Measurements from ENCODE around the gene TLL1.

The TLL1 gene

GRCh38 chr4:166091912-166092510 lies 219.0 kb downstream of the TLL1 start:
- Mint-ChIP-seq H3K4me3 (no peak overlapping the region), H3K36me3 (no peaks in the 10 kb centered on the region), H3K4me1 (no peaks in the 10 kb centered on the region), H3K9me3 (no peaks in the 10 kb centered on the region), H3K27ac (no peak overlapping the region)
- ATAC-seq, result no peak
- DNase-seq (ENCODE audit: low spot score in 2 of 2), result no peak

GRCh38 chr4:166092797-166093290 lies 219.8 kb downstream of the TLL1 start:
- Mint-ChIP-seq H3K9me3 (no peaks in the 10 kb centered on the region), H3K4me3 (no peak overlapping the region), H3K4me1 (no peaks in the 10 kb centered on the region), H3K36me3 (no peaks in the 10 kb centered on the region), H3K27ac (no peak overlapping the region)
- no peak for DNase-seq (ENCODE audit: low spot score in 2 of 2)
- no peak for ATAC-seq

- Mint-ChIP-seq H3K4me3 (no peak overlapping the region), H3K27ac (no peak overlapping the region)
These were observed 231.6 kb downstream of the TLL1 start for GRCh38 chr4:166104623-166105022.

GRCh38 chr4:166121897-166122296 lies 248.9 kb downstream of the TLL1 start:
- Mint-ChIP-seq H3K4me1 (no peaks in the 10 kb centered on the region), H3K4me3 (no peak overlapping the region), H3K36me3 (no peaks in the 10 kb centered on the region), H3K27ac (no peak overlapping the region), H3K9me3 (peaks cover 12% of the 10 kb centered on the region)
- DNase-seq (ENCODE audit: low spot score in 2 of 2) (no peak), ATAC-seq (no peak)

More at GRCh38 chr4:166104623-166105022, 231.6 kb downstream of the TLL1 start:
- no peaks in the 10 kb centered on the region for H3K4me1 Mint-ChIP-seq
- H3K9me3 Mint-ChIP-seq, result peaks cover 16% of the 10 kb centered on the region
- ATAC-seq (no peak), DNase-seq (ENCODE audit: low spot score in 2 of 2) (no peak)
- no peaks in the 10 kb centered on the region for H3K36me3 Mint-ChIP-seq

- ATAC-seq (no peak), DNase-seq (ENCODE audit: low spot score in 2 of 2) (no peak)
- no peak overlapping the region for H3K27ac Mint-ChIP-seq
These were observed 250.5 kb downstream of the TLL1 start for GRCh38 chr4:166123546-166123945.

GRCh38 chr4:166128403-166128802 lies 255.4 kb downstream of the TLL1 start:
- no peak for DNase-seq (ENCODE audit: low spot score in 2 of 2)
- Mint-ChIP-seq H3K4me1 (no peaks in the 10 kb centered on the region), H3K36me3 (no peaks in the 10 kb centered on the region), H3K4me3 (no peak overlapping the region), H3K27ac (no peak overlapping the region), H3K9me3 (peaks cover 7% of the 10 kb centered on the region)
- ATAC-seq, result no peak

More at GRCh38 chr4:166123546-166123945, 250.5 kb downstream of the TLL1 start:
- Mint-ChIP-seq H3K4me1 (no peaks in the 10 kb centered on the region), H3K36me3 (no peaks in the 10 kb centered on the region), H3K9me3 (peaks cover 9% of the 10 kb centered on the region), H3K4me3 (no peak overlapping the region)

GRCh38 chr4:166134285-166134684 lies 261.2 kb downstream of the TLL1 start:
- ATAC-seq, result no peak
- no peaks in the 10 kb centered on the region for H3K36me3 Mint-ChIP-seq
- H3K27ac Mint-ChIP-seq, result no peak overlapping the region
- H3K4me1 Mint-ChIP-seq, result no peaks in the 10 kb centered on the region
- DNase-seq (ENCODE audit: low spot score in 2 of 2), result no peak
- H3K4me3 Mint-ChIP-seq, result no peak overlapping the region
- H3K9me3 Mint-ChIP-seq, result peaks cover 10% of the 10 kb centered on the region

- Mint-ChIP-seq H3K27ac (no peak overlapping the region), H3K4me3 (no peak overlapping the region), H3K36me3 (no peaks in the 10 kb centered on the region), H3K4me1 (no peaks in the 10 kb centered on the region), H3K9me3 (no peaks in the 10 kb centered on the region)
- ATAC-seq (no peak), DNase-seq (ENCODE audit: low spot score in 2 of 2) (no peak)
These were observed 267.9 kb downstream of the TLL1 start for GRCh38 chr4:166140951-166141350.

GRCh38 chr4:166143227-166143626 lies 270.2 kb downstream of the TLL1 start:
- Mint-ChIP-seq H3K4me3 (no peak overlapping the region), H3K4me1 (no peaks in the 10 kb centered on the region), H3K9me3 (peaks cover 3% of the 10 kb centered on the region), H3K36me3 (no peaks in the 10 kb centered on the region), H3K27ac (no peak overlapping the region)
- no peak for DNase-seq (ENCODE audit: low spot score in 2 of 2)
- ATAC-seq, result peak; percentile 65

- Mint-ChIP-seq H3K4me3 (no peak overlapping the region), H3K4me1 (no peaks in the 10 kb centered on the region), H3K36me3 (no peaks in the 10 kb centered on the region), H3K27ac (no peak overlapping the region), H3K9me3 (peaks cover 7% of the 10 kb centered on the region)
- DNase-seq (ENCODE audit: low spot score in 2 of 2) (no peak), ATAC-seq (no peak)
These were observed 271.6 kb downstream of the TLL1 start for GRCh38 chr4:166144607-166145006.

- Mint-ChIP-seq H3K9me3 (peaks cover 13% of the 10 kb centered on the region), H3K4me3 (no peak overlapping the region), H3K4me1 (no peaks in the 10 kb centered on the region), H3K27ac (no peak overlapping the region), H3K36me3 (no peaks in the 10 kb centered on the region)
- no peak for ATAC-seq
- DNase-seq (ENCODE audit: low spot score in 2 of 2), result no peak
These were observed 273.9 kb downstream of the TLL1 start for GRCh38 chr4:166146806-166147540.

All from stimulated activated effector memory CD8-positive, alpha-beta T cell treated with anti-CD3 and anti-CD28 coated beads, Interleukin-12 subunit alpha, Interleukin-12 subunit beta, amount 100 ng/mL, for 72 hours (primary cell).